ENCODE data around the gene USP33.
"Not testable (repeated sequence)": the region's sequence is repeated elsewhere in the genome, so short reads cannot be mapped to it uniquely, and the experiment has no call there.

USP33 gene

DNA sequence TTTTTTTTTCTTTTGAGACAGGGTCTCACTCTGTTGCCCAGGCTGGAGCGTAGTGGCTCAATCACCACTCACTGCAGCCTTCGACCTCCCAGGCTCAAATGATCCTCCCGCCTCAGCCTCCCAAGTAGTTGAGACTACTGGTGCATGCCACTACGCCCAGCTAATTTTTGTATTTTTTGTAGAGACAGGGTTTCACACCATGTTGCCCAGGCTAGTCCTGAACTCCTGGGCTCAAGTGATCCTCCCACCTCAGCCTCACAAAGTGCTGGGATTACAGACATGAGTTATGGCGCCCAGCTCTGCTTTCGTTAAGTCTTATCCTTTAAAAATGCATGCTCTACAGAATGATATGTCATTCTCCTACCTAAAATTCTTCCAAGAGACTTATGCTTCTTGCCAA, 113.4 kb downstream of the USP33 start:
- POLR2A ChIA-PET; H3K4me1 ChIP-seq (ENCODE audit: control extremely low read depth in 1 of 4, control insufficient read depth in 4 of 4, insufficient read depth in 4 of 4, low read length in 3 of 4); DNase-seq; H3K4me3 ChIP-seq (ENCODE audit: control insufficient read depth in 1 of 7, extremely low read depth in 1 of 7, insufficient read depth in 4 of 7, low read depth in 2 of 7, low read length in 6 of 7); H3K27ac ChIP-seq (ENCODE audit: insufficient read depth in 1 of 2, low read depth in 1 of 2, low read length in 2 of 2, poor library complexity in 1 of 2, severe bottlenecking in 2 of 2); H3K27me3 ChIP-seq (replicated peaks in 2 of 5; ENCODE audit: control insufficient read depth in 4 of 5, insufficient read depth in 5 of 5, low read length in 4 of 5); CTCF ChIA-PET: not testable (repeated sequence)
- WGBS (ENCODE audit: insufficient coverage): 100% methylated on average over 4 of the region's 6 CpGs
- Histone ChIP-seq H3K36me3 (ENCODE audit: control insufficient read depth in 4 of 4, insufficient read depth in 4 of 4, low read length in 3 of 4) (peaks cover 13 to 36% (median 25%) of the 10 kb centered on the region in 4 experiments), H3K9me3 (ENCODE audit: control extremely low read depth in 1 of 5, control insufficient read depth in 4 of 5, insufficient read depth in 2 of 5, low read depth in 1 of 5, low read length in 4 of 5) (peaks cover 7 to 37% (median 16%) of the 10 kb centered on the region in 5 experiments)
